ENCODE measurements around the gene SNAPIN. TPM values are rescaled to one million over a fixed set of nuclear protein-coding genes. Genes with fewer than 3 reads are reported as not detected.

SNAPIN gene
- total RNA-seq, 1 experiment from 2014 or later = 34.1 TPM

- Histone ChIP-seq H3K36me3 (ENCODE audit: control insufficient read depth, insufficient read depth, low read length) (peaks cover 11% of the 10 kb centered on the region), H3K9me3 (no peaks in the 10 kb centered on the region), H3K27me3 (replicated peaks; ENCODE audit: control insufficient read depth, insufficient read depth, low read length) (no peaks in the 10 kb centered on the region), H3K4me1 (peaks cover 5% of the 10 kb centered on the region), H3K4me3 (ENCODE audit: low read depth, low read length) (no peak overlapping the region)
- intact Hi-C loops (cut with micrococcal nuclease; ENCODE audit: unreplicated experiment) = no loop called here
- no peak for DNase-seq
- H3K4me1 Mint-ChIP-seq (ENCODE audit: low read depth, unreplicated experiment) = peaks cover 32% of the 10 kb centered on the region
- POLR2A ChIA-PET = interaction anchor here (1.1 kb wide), 1 partner anchor 14 kb away, joined by 4 read pairs; the partner anchor contains the start of gene S100A13
- H3K27me3 Mint-ChIP-seq (ENCODE audit: insufficient read depth, unreplicated experiment) = no peaks in the 10 kb centered on the region
- CTCF ChIA-PET = no interaction called here
- peaks cover 94% of the 10 kb centered on the region for H3K36me3 Mint-ChIP-seq (ENCODE audit: insufficient read depth, unreplicated experiment)
- no peak for TF ChIP-seq CTCF (IDR thresholded peaks at IDR 0.05; ENCODE audit: insufficient read depth in 1 of 2, low read depth in 1 of 2, low read length in 1 of 2, severe bottlenecking in 1 of 2, unreplicated experiment in 1 of 2)
- no TSS peak for BruUV-seq (replicated peaks)
- H3K9me3 Mint-ChIP-seq (ENCODE audit: unreplicated experiment) = no peaks in the 10 kb centered on the region
- H3K27ac Mint-ChIP-seq (ENCODE audit: unreplicated experiment) = no peak overlapping the region
- H3K4me3 Mint-ChIP-seq (ENCODE audit: unreplicated experiment) = no peak overlapping the region
These were observed 17.6 kb upstream of the SNAPIN start for GRCh38 chr1:153640861-153641260.

GRCh38 chr1:153642161-153642560, 16.3 kb upstream of the SNAPIN start:
- no peak overlapping the region for H3K4me3 Mint-ChIP-seq (ENCODE audit: unreplicated experiment)
- H3K36me3 Mint-ChIP-seq (ENCODE audit: insufficient read depth, unreplicated experiment) = peaks cover 94% of the 10 kb centered on the region
- peaks cover 27% of the 10 kb centered on the region for H3K4me1 Mint-ChIP-seq (ENCODE audit: low read depth, unreplicated experiment)
- intact Hi-C loops (cut with micrococcal nuclease; ENCODE audit: unreplicated experiment) = no loop called here
- Histone ChIP-seq H3K27me3 (replicated peaks; ENCODE audit: control insufficient read depth, insufficient read depth, low read length) (no peaks in the 10 kb centered on the region), H3K4me3 (ENCODE audit: low read depth, low read length) (no peak overlapping the region), H3K36me3 (ENCODE audit: control insufficient read depth, insufficient read depth, low read length) (peaks cover 11% of the 10 kb centered on the region), H3K9me3 (no peaks in the 10 kb centered on the region), H3K4me1 (peaks cover 5% of the 10 kb centered on the region; the same call in 1 of the 2 replicates)
- ChIA-PET POLR2A (no interaction called here), CTCF (interaction anchor here (1.0 kb wide), 1 partner anchor 15 kb away, joined by 3 read pairs; the partner anchor contains the start of gene S100A13)
- DNase-seq = no peak
- no peak for TF ChIP-seq CTCF (IDR thresholded peaks at IDR 0.05; ENCODE audit: insufficient read depth in 1 of 2, low read depth in 1 of 2, low read length in 1 of 2, severe bottlenecking in 1 of 2, unreplicated experiment in 1 of 2)
- no peaks in the 10 kb centered on the region for H3K27me3 Mint-ChIP-seq (ENCODE audit: insufficient read depth, unreplicated experiment)
- H3K9me3 Mint-ChIP-seq (ENCODE audit: unreplicated experiment) = no peaks in the 10 kb centered on the region
- no peak overlapping the region for H3K27ac Mint-ChIP-seq (ENCODE audit: unreplicated experiment)
- no TSS peak for BruUV-seq (replicated peaks)

GRCh38 chr1:153643100-153643499, 15.4 kb upstream of the SNAPIN start:
- intact Hi-C loops (cut with micrococcal nuclease; ENCODE audit: unreplicated experiment) = no loop called here
- H3K4me1 ChIP-seq = peaks cover 5% of the 10 kb centered on the region; the same call in 1 of the 2 replicates
- no peak for TF ChIP-seq CTCF (IDR thresholded peaks at IDR 0.05; ENCODE audit: insufficient read depth in 1 of 2, low read depth in 1 of 2, low read length in 1 of 2, severe bottlenecking in 1 of 2, unreplicated experiment in 1 of 2)
- H3K9me3 Mint-ChIP-seq (ENCODE audit: unreplicated experiment) = no peaks in the 10 kb centered on the region
- no peak overlapping the region for H3K27ac Mint-ChIP-seq (ENCODE audit: unreplicated experiment)
- H3K4me3 Mint-ChIP-seq (ENCODE audit: unreplicated experiment) = no peak overlapping the region
- POLR2A ChIA-PET = interaction anchor here (2.2 to 3.1 kb wide), 2 partner anchors 9 to 16 kb away, joined by 10 to 34 read pairs; partner anchors contain the start of genes CHTOP and S100A13
- no TSS peak for BruUV-seq (replicated peaks)
- no peaks in the 10 kb centered on the region for H3K9me3 ChIP-seq
- no peak overlapping the region for H3K4me3 ChIP-seq (ENCODE audit: low read depth, low read length)
- no peaks in the 10 kb centered on the region for H3K27me3 Mint-ChIP-seq (ENCODE audit: insufficient read depth, unreplicated experiment)
- DNase-seq = no peak
- peaks cover 11% of the 10 kb centered on the region for H3K36me3 ChIP-seq (ENCODE audit: control insufficient read depth, insufficient read depth, low read length)
- H3K4me1 Mint-ChIP-seq (ENCODE audit: low read depth, unreplicated experiment) = peaks cover 28% of the 10 kb centered on the region
- CTCF ChIA-PET = interaction anchor here (2.1 kb wide), 1 partner anchor 15 kb away, joined by 13 read pairs; the partner anchor contains the start of genes S100A1 and S100A13
- no peaks in the 10 kb centered on the region for H3K27me3 ChIP-seq (replicated peaks; ENCODE audit: control insufficient read depth, insufficient read depth, low read length)
- H3K36me3 Mint-ChIP-seq (ENCODE audit: insufficient read depth, unreplicated experiment) = peaks cover 94% of the 10 kb centered on the region
